MM.1S (cell line): ENCODE measurements around the gene ARHGEF2.

Experiments
- CTCF ChIP-seq: fragments of 300-600 bp; sonication (generic); IDR thresholded peaks from 2 replicates; pipeline ENCODE4 v1.5.1; 2016; ENCODE audit warnings: antibody characterized with exemption, low read length, mixed read lengths
- EZH2 ChIP-seq: fragments of 300-600 bp; sonication (generic); optimal IDR thresholded peaks from 2 replicates; pipeline ENCODE3; 2017; ENCODE audit warnings: low read depth, mild to moderate bottlenecking, antibody characterized with exemption, low read length, mixed read lengths
- EZH2phosphoT487 ChIP-seq: fragments of 300-600 bp; sonication (generic); IDR thresholded peaks from 2 replicates; pipeline ENCODE4 v1.6.1; 2018; ENCODE audit warnings: antibody characterized with exemption, low read length

- no peak for TF ChIP-seq CTCF
- no peak for TF ChIP-seq EZH2phosphoT487
- no peak for TF ChIP-seq EZH2
Observed at GRCh38 chr1:155919801-155920200, 58.5 kb downstream of the ARHGEF2 start.
